Transverse colon (tissue), 4 donors: Measurements from ENCODE around the gene CFAP54. TPM values are rescaled to one million over a fixed set of nuclear protein-coding genes. Genes with fewer than 3 reads are reported as not detected.

Experiments
- DNase-seq: peaks from one replicate; pipeline ENCODE4 v3.0.0-alpha.2; 2019
- H3K27ac ChIP-seq, 4 donors: fragments of 200-600 bp; sonication (generic); 2 replicates each; pipeline ENCODE4 v1.5.1; 2016 to 2018; ENCODE audit warnings: inconsistent platforms in 4 of 4
- H3K27me3 ChIP-seq: fragments of 200-600 bp; sonication (generic); 2 replicates; pipeline ENCODE4 v1.5.1; 2017; ENCODE audit warnings: inconsistent platforms
- H3K36me3 ChIP-seq, 4 donors: fragments of 200-600 bp; sonication (generic); 2 replicates each; pipeline ENCODE4 v1.5.1; 2017 to 2019; ENCODE audit warnings: inconsistent platforms in 4 of 4
- H3K4me1 ChIP-seq, 4 donors: fragments of 200-600 bp; sonication (generic); 2 replicates each; pipeline ENCODE4 v1.5.1; 2017 to 2020; ENCODE audit warnings: inconsistent platforms in 4 of 4
- H3K4me3 ChIP-seq, 4 donors: fragments of 200-600 bp; sonication (generic); 1 replicate in 1 of 4; 2 replicates in 3 of 4; pipeline versions ENCODE4 v1.5.1 to v1.6.1; 2017 to 2019; ENCODE audit warnings: inconsistent platforms in 4 of 4
- H3K9me3 ChIP-seq, 2 donors: fragments of 200-600 bp; sonication (generic); 2 replicates each; pipeline ENCODE4 v1.5.1; 2017 to 2019; ENCODE audit warnings: inconsistent platforms in 2 of 2
- EP300 ChIP-seq: sonication (generic); formaldehyde crosslinking; IDR thresholded peaks from one replicate; pipeline ENCODE4 v1.6.1; 2017; ENCODE audit warnings: antibody characterized with exemption, low read depth
- POLR2A ChIP-seq: fragments of 450-650 bp; IDR thresholded peaks from one replicate; pipeline ENCODE4 v1.6.1; 2016; ENCODE audit warnings: antibody characterized with exemption, mild to moderate bottlenecking, moderate library complexity
- POLR2AphosphoS5 ChIP-seq, 3 donors: sonication (generic); formaldehyde crosslinking; IDR thresholded peaks; one replicate each; pipeline ENCODE4 v1.6.1; 2016; ENCODE audit warnings: antibody characterized with exemption in 3 of 3
- WGBS, 2 donors: methylation state at CpG; one replicate each; pipeline ENCODE4 v1.1.5; 2018; ENCODE audit warnings: low coverage in 1 of 2; 5-methylcytosine and 5-hydroxymethylcytosine counted together
- in situ Hi-C, 4 donors: fragments of 200-750 bp; cut with MboI; loops; one replicate each; pipeline versions ENCODE4 v1.15.0 to v1.15.1; 2017; ENCODE audit warnings: low sequenced_read_pairs in 3 of 4, low pct_ligation_motif_present in 1 of 4, low pct_unique_long_range_greater_than_20kb in 1 of 4
- intact Hi-C: fragments of 100-400 bp; cut with DNase I; formaldehyde crosslinking; loops from one replicate; pipeline ENCODE4 v1.15.1; 2023; ENCODE audit warnings: low total_unique reads
- total RNA-seq, 4 donors: library from RNA; depleted of rRNA; stranded (reverse); fragments of >200 nt; gene quantifications; one replicate each; pipeline ENCODE4 v1.1.0, GENCODE V29; 2016
- TF ChIP-seq, protein P1 (sequence below), 5 experiments: fragments of 200-600 bp in 3 of 5; fragments of 450-650 bp in 2 of 5; sonication (generic) in 3 of 5; IDR thresholded peaks; 1 replicate in 2 of 5; 2 replicates in 3 of 5; pipeline ENCODE4 v1.5.1; 2016 to 2017; ENCODE audit warnings: antibody characterized with exemption in 5 of 5, inconsistent platforms in 3 of 5, mild to moderate bottlenecking in 2 of 5, moderate library complexity in 1 of 5

The CFAP54 gene
- total RNA-seq, 4 donors from 2014 or later, result 0.14 to 22.3 (median 2.1) TPM; not detected in 1

GRCh38 chr12:96824838-96825236 lies 335.5 kb downstream of the CFAP54 start:
- Histone ChIP-seq H3K27ac (no peak overlapping the region), H3K4me1 (no peaks in the 10 kb centered on the region), H3K9me3 (no peaks in the 10 kb centered on the region), H3K36me3 (no peaks in the 10 kb centered on the region), H3K27me3 (no peaks in the 10 kb centered on the region), H3K4me3 (no peak overlapping the region)
- WGBS, 2 donors, result 97 to 100% methylated on average over 2 of the region's 2 CpGs
- intact Hi-C loops, result no loop called here
- DNase-seq, result no peak
- in situ Hi-C loops, result no loop called here
- TF ChIP-seq POLR2A, result no peak
- no peak for TF ChIP-seq POLR2AphosphoS5 (IDR thresholded peaks at IDR 0.05)
- TF ChIP-seq, protein P1, sequence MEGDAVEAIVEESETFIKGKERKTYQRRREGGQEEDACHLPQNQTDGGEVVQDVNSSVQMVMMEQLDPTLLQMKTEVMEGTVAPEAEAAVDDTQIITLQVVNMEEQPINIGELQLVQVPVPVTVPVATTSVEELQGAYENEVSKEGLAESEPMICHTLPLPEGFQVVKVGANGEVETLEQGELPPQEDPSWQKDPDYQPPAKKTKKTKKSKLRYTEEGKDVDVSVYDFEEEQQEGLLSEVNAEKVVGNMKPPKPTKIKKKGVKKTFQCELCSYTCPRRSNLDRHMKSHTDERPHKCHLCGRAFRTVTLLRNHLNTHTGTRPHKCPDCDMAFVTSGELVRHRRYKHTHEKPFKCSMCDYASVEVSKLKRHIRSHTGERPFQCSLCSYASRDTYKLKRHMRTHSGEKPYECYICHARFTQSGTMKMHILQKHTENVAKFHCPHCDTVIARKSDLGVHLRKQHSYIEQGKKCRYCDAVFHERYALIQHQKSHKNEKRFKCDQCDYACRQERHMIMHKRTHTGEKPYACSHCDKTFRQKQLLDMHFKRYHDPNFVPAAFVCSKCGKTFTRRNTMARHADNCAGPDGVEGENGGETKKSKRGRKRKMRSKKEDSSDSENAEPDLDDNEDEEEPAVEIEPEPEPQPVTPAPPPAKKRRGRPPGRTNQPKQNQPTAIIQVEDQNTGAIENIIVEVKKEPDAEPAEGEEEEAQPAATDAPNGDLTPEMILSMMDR (IDR thresholded peaks at IDR 0.05), result no peak
- no peak for TF ChIP-seq EP300

DNA sequence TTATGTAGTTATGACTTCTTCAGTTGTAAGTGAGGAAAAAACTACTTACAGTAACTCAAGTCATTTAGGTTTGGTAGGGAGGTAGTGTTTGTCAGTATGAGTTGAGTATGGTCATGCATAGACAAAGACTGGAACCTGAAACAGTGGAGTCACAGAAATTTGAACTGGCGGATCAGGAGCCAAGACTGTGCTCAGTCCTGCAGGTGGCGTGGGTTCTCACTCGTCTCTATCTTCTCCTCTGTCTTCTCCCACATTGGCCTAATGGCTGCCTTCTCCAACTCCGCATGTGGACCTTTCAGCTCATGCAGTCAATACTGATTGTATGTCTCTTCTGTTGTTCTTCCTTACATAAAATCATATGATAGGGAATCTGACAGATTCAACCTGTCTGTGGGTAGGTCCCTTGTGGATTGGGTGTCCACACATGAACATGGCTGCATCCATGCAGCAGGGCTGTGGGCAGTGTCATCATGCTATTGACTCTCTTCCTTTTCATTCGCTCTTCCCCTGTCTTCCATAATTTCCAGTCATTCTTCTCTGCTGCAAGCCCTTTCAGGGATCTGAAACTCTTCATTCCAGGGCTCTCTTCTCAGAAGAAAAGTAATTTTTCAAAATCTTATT lies 338.9 kb downstream of the CFAP54 start:
- Histone ChIP-seq H3K27ac (no peak overlapping the region), H3K36me3 (no peaks in the 10 kb centered on the region), H3K9me3 (no peaks in the 10 kb centered on the region), H3K27me3 (no peaks in the 10 kb centered on the region), H3K4me1 (no peaks in the 10 kb centered on the region), H3K4me3 (no peak overlapping the region)
- no peak for DNase-seq
- WGBS, 2 donors, result 81 to 85% methylated on average over 3 to 5 of the region's 5 CpGs
- in situ Hi-C loops, result no loop called here
- TF ChIP-seq POLR2A, result no peak
- TF ChIP-seq, protein P1 (IDR thresholded peaks at IDR 0.05), result no peak
- TF ChIP-seq POLR2AphosphoS5 (IDR thresholded peaks at IDR 0.05), result no peak
- TF ChIP-seq EP300, result no peak
- intact Hi-C loops, result no loop called here

DNA sequence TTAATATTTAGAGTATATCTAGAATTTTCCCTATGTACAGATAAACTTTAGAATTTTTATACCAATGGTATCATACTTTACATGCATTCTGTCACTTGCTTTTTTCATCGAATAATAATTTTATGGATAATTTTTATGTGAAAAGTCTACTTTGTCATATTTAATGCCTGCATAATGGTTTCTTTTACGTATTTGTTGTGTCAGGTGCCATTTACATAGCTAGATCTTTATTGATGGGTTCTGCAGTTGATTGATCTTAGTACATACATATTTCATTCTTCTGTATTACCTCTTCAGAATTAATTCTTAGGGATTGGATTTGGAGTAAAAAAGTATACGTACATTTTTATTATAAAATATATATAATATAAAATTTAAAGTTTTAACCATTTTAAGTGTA lies 340.0 kb downstream of the CFAP54 start:
- no peak overlapping the region for H3K4me3 ChIP-seq
- intact Hi-C loops (no loop called here), in situ Hi-C loops (no loop called here)
- no peaks in the 10 kb centered on the region for H3K9me3 ChIP-seq
- no peaks in the 10 kb centered on the region for H3K4me1 ChIP-seq
- TF ChIP-seq POLR2A (no peak), EP300 (no peak), POLR2AphosphoS5 (IDR thresholded peaks at IDR 0.05) (no peak)
- TF ChIP-seq, protein P1 (IDR thresholded peaks at IDR 0.05), result no peak
- H3K27ac ChIP-seq, result no peak overlapping the region
- no peak for DNase-seq
- no peaks in the 10 kb centered on the region for H3K27me3 ChIP-seq
- no peaks in the 10 kb centered on the region for H3K36me3 ChIP-seq
- WGBS, 2 donors, result 87 to 90% methylated on average over 3 of the region's 3 CpGs

GRCh38 chr12:96831346-96831745 lies 342.0 kb downstream of the CFAP54 start:
- WGBS, 2 donors, result 93 to 100% methylated on average over 1 of the region's 1 CpG
- no peak for DNase-seq
- Histone ChIP-seq H3K4me1 (no peaks in the 10 kb centered on the region), H3K4me3 (no peak overlapping the region), H3K27me3 (no peaks in the 10 kb centered on the region), H3K9me3 (no peaks in the 10 kb centered on the region), H3K36me3 (no peaks in the 10 kb centered on the region), H3K27ac (no peak overlapping the region)
- TF ChIP-seq EP300, result no peak
- TF ChIP-seq, protein P1 (IDR thresholded peaks at IDR 0.05), result no peak
- intact Hi-C loops (no loop called here), in situ Hi-C loops (no loop called here)
